Neural progenitor cell (in vitro differentiated cells): ENCODE results near the gene CTDP1. TPM values are rescaled to one million over a fixed set of nuclear protein-coding genes. Genes with fewer than 3 reads are reported as not detected.

Experiments used
- DNase-seq: peaks from one replicate; pipeline ENCODE4 v3.0.0-alpha.2; 2016; ENCODE audit warnings: low spot score
- H2AFZ ChIP-seq: fragments of 200-600 bp; sonication (generic); replicated peaks from 2 replicates; pipeline ENCODE4 v1.6.1; 2016; ENCODE audit warnings: antibody characterized with exemption
- H3F3A ChIP-seq: fragments of 200-600 bp; sonication (generic); 2 replicates; pipeline ENCODE4 v1.6.1; 2016; ENCODE audit warnings: antibody characterized with exemption, low read depth
- H3K27ac ChIP-seq: fragments of 200-600 bp; sonication (generic); 2 replicates; pipeline ENCODE4 v1.5.1; 2016; ENCODE audit warnings: mild to moderate bottlenecking
- H3K27me3 ChIP-seq: fragments of 200-600 bp; sonication (generic); 2 replicates; pipeline ENCODE4 v1.6.1; 2016; ENCODE audit warnings: mild to moderate bottlenecking, moderate library complexity
- H3K36me3 ChIP-seq: fragments of 200-600 bp; sonication (generic); 2 replicates; pipeline ENCODE4 v1.5.1; 2016
- H3K4me1 ChIP-seq: fragments of 200-600 bp; sonication (generic); 2 replicates; pipeline ENCODE4 v1.6.1; 2016; ENCODE audit warnings: mixed run types
- H3K4me2 ChIP-seq: fragments of 200-600 bp; sonication (generic); 2 replicates; pipeline ENCODE4 v1.6.1; 2016
- H3K4me3 ChIP-seq: fragments of 200-600 bp; sonication (generic); 2 replicates; pipeline ENCODE4 v1.5.1; 2016
- H3K79me2 ChIP-seq: fragments of 200-600 bp; sonication (generic); 2 replicates; pipeline ENCODE4 v1.6.1; 2016; ENCODE audit warnings: low read depth
- H3K9ac ChIP-seq: fragments of 200-600 bp; sonication (generic); 2 replicates; pipeline ENCODE4 v1.6.1; 2016
- H3K9me3 ChIP-seq: fragments of 200-600 bp; sonication (generic); 2 replicates; pipeline ENCODE4 v1.5.1; 2016; ENCODE audit warnings: low read depth
- H4K20me1 ChIP-seq: fragments of 200-600 bp; sonication (generic); 2 replicates; pipeline ENCODE4 v1.6.1; 2016; ENCODE audit warnings: low read depth
- H3K27ac Mint-ChIP-seq: 3 replicates; pipeline ENCODE4 v1.8.0; 2021; ENCODE audit warnings: mixed read lengths
- H3K27me3 Mint-ChIP-seq: 2 replicates; pipeline ENCODE4 v1.8.0; 2022; ENCODE audit warnings: low read depth, mild to moderate bottlenecking, inconsistent platforms, moderate library complexity, mixed read lengths; ENCODE audit not compliant: insufficient read depth
- H3K36me3 Mint-ChIP-seq: 3 replicates; pipeline ENCODE4 v1.8.0; 2021; ENCODE audit warnings: mixed read lengths
- H3K4me1 Mint-ChIP-seq: 3 replicates; pipeline ENCODE4 v1.8.0; 2021; ENCODE audit warnings: mixed read lengths
- H3K4me3 Mint-ChIP-seq: 3 replicates; pipeline ENCODE4 v1.8.0; 2021; ENCODE audit warnings: mild to moderate bottlenecking, moderate library complexity, mixed read lengths
- H3K9me3 Mint-ChIP-seq: 3 replicates; pipeline ENCODE4 v1.8.0; 2020; ENCODE audit warnings: mixed read lengths
- CTCF ChIP-seq: fragments of 200-600 bp; sonication (generic); IDR thresholded peaks from 2 replicates; pipeline ENCODE4 v1.5.1; 2017; ENCODE audit warnings: antibody characterized with exemption, mild to moderate bottlenecking
- EZH2 ChIP-seq: fragments of 200-600 bp; sonication (generic); IDR thresholded peaks from 2 replicates; pipeline ENCODE4 v1.6.1; 2017; ENCODE audit warnings: antibody characterized with exemption, mild to moderate bottlenecking, moderate library complexity
- EZH2phosphoT487 ChIP-seq: fragments of 200-600 bp; sonication (generic); IDR thresholded peaks from 2 replicates; pipeline ENCODE4 v1.6.1; 2017; ENCODE audit warnings: antibody characterized with exemption
- total RNA-seq: library from RNA; depleted of rRNA; stranded (reverse); fragments of >200 nt; gene quantifications from 2 replicates; pipeline ENCODE4 v1.2.3, GENCODE V29; 2015; ENCODE audit warnings: low replicate concordance

The CTDP1 gene
- total RNA-seq, 1 donor from 2014 or later = 11.8 TPM

DNA sequence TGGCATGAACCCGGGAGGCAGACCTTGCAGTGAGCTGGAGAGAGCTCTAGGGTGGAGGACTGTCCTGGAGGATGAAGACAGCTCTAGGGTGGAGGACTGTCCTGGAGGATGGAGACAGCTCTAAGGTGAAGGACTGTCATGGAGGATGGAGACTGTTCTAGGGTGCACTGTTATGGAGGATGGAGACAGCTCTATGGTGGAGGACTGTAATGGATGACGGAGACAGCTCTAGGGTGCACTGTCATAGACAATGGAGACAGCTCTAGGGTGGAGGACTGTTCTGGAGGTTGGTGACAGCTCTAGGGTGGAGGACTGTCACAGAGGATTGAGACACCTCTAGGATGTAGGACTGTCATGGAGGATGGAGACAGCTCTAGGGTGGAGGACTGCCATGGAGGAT is 97.1 kb downstream of the CTDP1 start:
- no peak overlapping the region for H3K27ac ChIP-seq
- no peaks in the 10 kb centered on the region for H3K36me3 ChIP-seq
- TF ChIP-seq CTCF (no peak), EZH2phosphoT487 (no peak), EZH2 (no peak)
- H3K9me3 Mint-ChIP-seq = peaks cover 3% of the 10 kb centered on the region
- H3K4me1 ChIP-seq = no peaks in the 10 kb centered on the region
- no peak overlapping the region for H3K27ac Mint-ChIP-seq
- no peak for DNase-seq
- H3K4me1 Mint-ChIP-seq = peaks cover 4% of the 10 kb centered on the region
- H3K4me3 Mint-ChIP-seq = no peak overlapping the region
- H2AFZ ChIP-seq = no peak overlapping the region
- H3F3A ChIP-seq = no peaks in the 10 kb centered on the region
- H3K4me3 ChIP-seq = no peak overlapping the region
- H3K9me3 ChIP-seq = no peaks in the 10 kb centered on the region
- H4K20me1 ChIP-seq = no peaks in the 10 kb centered on the region
- H3K9ac ChIP-seq = no peak overlapping the region
- no peaks in the 10 kb centered on the region for H3K79me2 ChIP-seq
- H3K27me3 Mint-ChIP-seq = peaks cover 34% of the 10 kb centered on the region
- H3K4me2 ChIP-seq = no peak overlapping the region
- no peaks in the 10 kb centered on the region for H3K36me3 Mint-ChIP-seq
- H3K27me3 ChIP-seq = peaks cover 14% of the 10 kb centered on the region

GRCh38 chr18:79778291-79778791 is 98.7 kb downstream of the CTDP1 start:
- Histone ChIP-seq H3K27me3 (peaks cover 19% of the 10 kb centered on the region), H3K4me1 (no peaks in the 10 kb centered on the region), H3K27ac (no peak overlapping the region), H3F3A (no peaks in the 10 kb centered on the region), H4K20me1 (no peaks in the 10 kb centered on the region), H3K4me2 (no peak overlapping the region), H3K9me3 (no peaks in the 10 kb centered on the region), H3K36me3 (no peaks in the 10 kb centered on the region), H3K4me3 (no peak overlapping the region), H3K9ac (no peak overlapping the region), H3K79me2 (no peaks in the 10 kb centered on the region), H2AFZ (no peak overlapping the region)
- Mint-ChIP-seq H3K4me3 (no peak overlapping the region), H3K36me3 (no peaks in the 10 kb centered on the region), H3K27me3 (peaks cover 29% of the 10 kb centered on the region), H3K9me3 (peaks cover 3% of the 10 kb centered on the region), H3K27ac (no peak overlapping the region), H3K4me1 (peaks cover under 1% of the 10 kb centered on the region)
- TF ChIP-seq EZH2 (no peak), CTCF (no peak), EZH2phosphoT487 (no peak)
- no peak for DNase-seq

DNA sequence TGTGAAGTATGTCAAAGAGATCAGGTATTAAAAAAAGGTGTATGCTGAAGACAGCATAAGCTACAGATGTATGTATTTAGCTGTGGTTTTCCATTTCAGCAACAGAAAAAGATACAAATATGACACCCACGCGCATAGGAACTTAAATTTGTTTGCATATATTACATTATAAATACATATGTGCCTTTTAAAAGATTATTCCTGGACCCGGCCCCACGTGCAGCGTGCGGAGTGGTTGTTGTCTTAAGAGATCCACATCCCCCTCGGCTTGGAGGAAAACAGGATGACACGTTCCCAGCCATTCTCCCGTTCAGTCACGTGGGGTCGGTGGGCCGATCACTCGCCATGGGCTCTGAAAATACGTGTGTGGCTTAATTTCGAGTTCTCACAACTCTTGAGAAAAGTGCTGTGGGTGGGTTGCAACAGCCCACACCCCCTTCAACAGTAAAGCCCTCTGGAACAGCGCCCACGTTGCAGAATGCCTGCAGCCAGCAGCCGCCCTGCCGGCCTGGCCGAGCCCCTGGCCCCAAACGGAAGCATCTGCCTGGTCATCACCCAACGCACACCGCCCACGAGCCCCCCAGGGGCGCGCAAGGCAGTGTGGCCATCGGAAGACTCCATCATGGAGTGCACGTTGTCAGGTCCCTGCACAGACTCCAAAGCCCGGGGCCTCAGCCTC is 99.6 kb downstream of the CTDP1 start:
- Mint-ChIP-seq H3K27me3 (peaks cover 25% of the 10 kb centered on the region), H3K27ac (no peak overlapping the region), H3K4me1 (no peaks in the 10 kb centered on the region), H3K9me3 (peaks cover 3% of the 10 kb centered on the region), H3K36me3 (no peaks in the 10 kb centered on the region), H3K4me3 (no peak overlapping the region)
- Histone ChIP-seq H3K9ac (no peak overlapping the region), H3K9me3 (no peaks in the 10 kb centered on the region), H3K27me3 (peaks cover 27% of the 10 kb centered on the region), H3F3A (no peaks in the 10 kb centered on the region), H3K79me2 (no peaks in the 10 kb centered on the region), H4K20me1 (no peaks in the 10 kb centered on the region), H3K4me1 (no peaks in the 10 kb centered on the region), H3K36me3 (no peaks in the 10 kb centered on the region), H3K4me3 (no peak overlapping the region), H3K27ac (no peak overlapping the region), H3K4me2 (no peak overlapping the region), H2AFZ (no peak overlapping the region)
- TF ChIP-seq CTCF = no peak
- no peak for TF ChIP-seq EZH2
- no peak for TF ChIP-seq EZH2phosphoT487
- DNase-seq = no peak
